ENCODE measurements around the gene TPCN2.

Gene TPCN2

DNA sequence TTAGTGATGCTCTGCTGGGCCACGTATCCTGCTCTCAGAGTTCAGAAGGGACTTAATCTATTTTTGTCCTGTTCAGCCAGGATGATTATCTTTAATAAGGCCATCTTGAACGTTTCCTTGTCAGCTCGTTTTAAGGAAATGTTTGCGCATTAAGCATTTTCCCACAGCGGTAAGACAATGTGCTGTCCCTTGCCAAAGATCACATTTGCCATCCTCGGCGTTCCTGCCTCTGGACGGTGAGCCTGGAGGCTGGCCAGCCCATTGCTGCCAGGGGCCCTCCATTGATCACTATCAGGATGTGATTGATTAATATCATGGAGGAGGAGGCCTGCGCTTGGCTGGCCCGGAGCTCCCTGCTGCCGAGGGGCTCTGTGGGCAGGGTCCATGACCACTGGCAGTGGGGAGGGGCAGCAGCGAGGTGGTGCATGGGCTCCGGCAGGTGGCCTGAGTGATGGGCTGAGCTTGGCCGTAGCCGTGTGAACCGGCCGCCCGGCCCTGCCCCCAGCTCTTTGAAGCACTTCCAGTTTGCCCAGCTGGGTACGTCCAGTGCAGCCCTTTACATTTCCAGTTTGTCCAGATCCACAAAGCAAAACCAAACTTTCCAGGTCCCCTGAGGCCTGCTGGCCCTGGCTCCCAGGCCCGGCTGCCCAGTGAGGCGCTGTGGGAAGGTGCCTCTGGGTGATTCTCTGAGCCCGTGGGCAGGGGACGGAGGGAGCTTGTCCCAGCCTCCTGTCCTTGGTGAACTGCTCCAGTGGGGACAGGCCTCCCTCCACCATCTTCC lies 57.5 kb downstream of the TPCN2 start:
- no peak overlapping the region for H3K4me3 ChIP-seq (ENCODE audit: low read depth, low read length)

GRCh38 chr11:69107413-69107812 lies 58.7 kb downstream of the TPCN2 start:
- no peak overlapping the region for H3K4me3 ChIP-seq (ENCODE audit: low read depth, low read length)
- TF ChIP-seq, protein P1, sequence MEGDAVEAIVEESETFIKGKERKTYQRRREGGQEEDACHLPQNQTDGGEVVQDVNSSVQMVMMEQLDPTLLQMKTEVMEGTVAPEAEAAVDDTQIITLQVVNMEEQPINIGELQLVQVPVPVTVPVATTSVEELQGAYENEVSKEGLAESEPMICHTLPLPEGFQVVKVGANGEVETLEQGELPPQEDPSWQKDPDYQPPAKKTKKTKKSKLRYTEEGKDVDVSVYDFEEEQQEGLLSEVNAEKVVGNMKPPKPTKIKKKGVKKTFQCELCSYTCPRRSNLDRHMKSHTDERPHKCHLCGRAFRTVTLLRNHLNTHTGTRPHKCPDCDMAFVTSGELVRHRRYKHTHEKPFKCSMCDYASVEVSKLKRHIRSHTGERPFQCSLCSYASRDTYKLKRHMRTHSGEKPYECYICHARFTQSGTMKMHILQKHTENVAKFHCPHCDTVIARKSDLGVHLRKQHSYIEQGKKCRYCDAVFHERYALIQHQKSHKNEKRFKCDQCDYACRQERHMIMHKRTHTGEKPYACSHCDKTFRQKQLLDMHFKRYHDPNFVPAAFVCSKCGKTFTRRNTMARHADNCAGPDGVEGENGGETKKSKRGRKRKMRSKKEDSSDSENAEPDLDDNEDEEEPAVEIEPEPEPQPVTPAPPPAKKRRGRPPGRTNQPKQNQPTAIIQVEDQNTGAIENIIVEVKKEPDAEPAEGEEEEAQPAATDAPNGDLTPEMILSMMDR (IDR thresholded peaks at IDR 0.05; ENCODE audit: borderline replicate concordance, insufficient read depth, low read depth, low read length) = no peak

More for the DNA sequence above, 57.5 kb downstream of the TPCN2 start:
- TF ChIP-seq, protein P1 (IDR thresholded peaks at IDR 0.05; ENCODE audit: borderline replicate concordance, insufficient read depth, low read depth, low read length) = no peak

DNA sequence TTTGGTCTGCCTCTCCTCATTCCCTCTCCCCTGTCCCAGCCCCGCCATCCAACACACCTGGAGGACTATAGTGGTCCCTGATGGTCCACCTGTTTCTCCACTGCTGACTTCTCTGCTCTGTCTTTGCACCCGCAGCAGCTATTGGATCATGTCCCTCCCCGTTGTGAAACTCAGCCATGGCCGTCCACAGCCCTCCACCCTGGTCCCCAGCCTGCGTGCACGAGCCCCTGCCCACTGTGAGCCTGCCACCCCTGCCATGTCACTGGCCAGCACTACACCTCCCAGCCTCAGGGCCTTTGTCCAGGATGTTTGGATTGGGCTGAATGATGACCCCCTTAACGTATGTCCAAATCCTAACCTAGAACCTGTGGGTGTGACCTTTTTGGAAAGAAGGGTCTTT lies 59.3 kb downstream of the TPCN2 start:
- H3K4me3 ChIP-seq (ENCODE audit: low read depth, low read length) = no peak overlapping the region
- TF ChIP-seq, protein P1 (IDR thresholded peaks at IDR 0.05; ENCODE audit: borderline replicate concordance, insufficient read depth, low read depth, low read length) = no peak

GRCh38 chr11:69108559-69108958 lies 59.8 kb downstream of the TPCN2 start:
- no peak overlapping the region for H3K4me3 ChIP-seq (ENCODE audit: low read depth, low read length)
- TF ChIP-seq, protein P1 (IDR thresholded peaks at IDR 0.05; ENCODE audit: borderline replicate concordance, insufficient read depth, low read depth, low read length) = no peak

GRCh38 chr11:69109101-69109500 lies 60.4 kb downstream of the TPCN2 start:
- TF ChIP-seq, protein P1 (IDR thresholded peaks at IDR 0.05; ENCODE audit: borderline replicate concordance, insufficient read depth, low read depth, low read length) = no peak
- no peak overlapping the region for H3K4me3 ChIP-seq (ENCODE audit: low read depth, low read length)

DNA sequence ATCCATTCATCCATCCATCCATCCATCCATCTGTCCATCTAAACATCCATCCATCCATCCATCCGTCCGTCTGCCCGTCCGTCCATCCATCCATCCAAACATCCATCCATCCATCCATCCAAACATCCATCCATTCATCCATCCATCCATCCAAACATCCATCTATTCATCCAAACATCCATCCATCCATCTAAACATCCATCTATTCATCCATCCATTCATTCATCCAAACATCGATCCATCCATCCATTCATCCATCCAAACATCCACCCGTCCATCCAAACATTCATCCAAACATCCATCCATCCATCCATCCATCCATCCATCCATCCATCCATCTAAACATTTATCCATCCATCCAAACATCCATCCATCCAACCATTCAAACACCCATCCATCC lies 61.7 kb downstream of the TPCN2 start:
- H3K4me3 ChIP-seq (ENCODE audit: low read depth, low read length) = no peak overlapping the region
- TF ChIP-seq, protein P1 (IDR thresholded peaks at IDR 0.05; ENCODE audit: borderline replicate concordance, insufficient read depth, low read depth, low read length) = no peak

Measured in GM12875 (cell line).